Cardiac septum (tissue), 1 donor: ENCODE results near the gene MYLK. TPM values are rescaled to one million over a fixed set of nuclear protein-coding genes. Genes with fewer than 3 reads are reported as not detected.
"Not testable (repeated sequence)": the region's sequence is repeated elsewhere in the genome, so short reads cannot be mapped to it uniquely, and the experiment has no call there.

ENCODE experiments used
- DNase-seq: peaks from one replicate; pipeline ENCODE4 v3.0.0-alpha.2; 2020; ENCODE audit warnings: low spot score
- intact Hi-C: fragments of 100-400 bp; cut with DNase I; formaldehyde crosslinking; loops from one replicate; pipeline ENCODE4 v1.14.0; 2022
- total RNA-seq: library from RNA; stranded (reverse); fragmentation: NEBNext Ultra II Directional; extraction: Animal tissue kit (Norgen Biotek cat#: 25700); gene quantifications from one replicate; pipeline ENCODE4 v1.2.1, GENCODE V29; 2021
- donor health status: DM: no; HTN: no; CAD: no.

MYLK gene
- total RNA-seq, 1 donor from 2014 or later, result 17.8 TPM

GRCh38 chr3:123719061-123719756 lies 164.9 kb downstream of the MYLK start:
- DNase-seq, result not testable (repeated sequence)
- intact Hi-C loops, result loop anchor here (1.0 kb wide), 1 partner anchor 67 kb away; no protein-coding TSS in a partner anchor

- no peak for DNase-seq
- intact Hi-C loops, result no loop called here
Observed at GRCh38 chr3:123718108-123718507, 166.0 kb downstream of the MYLK start.

DNA sequence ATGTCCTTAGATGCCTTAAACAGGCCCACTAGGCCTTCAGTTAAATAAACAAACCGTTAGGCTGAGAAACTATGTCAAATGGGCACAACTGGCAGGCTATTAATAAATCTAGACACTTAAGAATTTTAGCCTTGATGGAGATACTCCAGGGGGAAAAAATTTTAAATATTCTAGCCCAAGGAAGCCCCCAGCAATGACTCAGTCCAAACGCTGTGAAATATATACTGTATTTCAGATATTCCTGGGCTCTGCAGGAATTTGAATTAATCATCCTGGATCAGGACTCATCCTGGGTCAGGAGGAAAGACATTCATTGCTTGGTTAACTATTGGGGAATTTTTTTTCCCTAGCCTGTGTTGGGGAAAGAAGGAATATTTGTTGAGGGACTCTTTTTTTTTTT lies 166.7 kb downstream of the MYLK start:
- intact Hi-C loops, DNase-seq: not testable (repeated sequence)

- DNase-seq, result no peak
- intact Hi-C loops, result no loop called here
Observed at GRCh38 chr3:123716411-123716810, 167.7 kb downstream of the MYLK start.

DNA sequence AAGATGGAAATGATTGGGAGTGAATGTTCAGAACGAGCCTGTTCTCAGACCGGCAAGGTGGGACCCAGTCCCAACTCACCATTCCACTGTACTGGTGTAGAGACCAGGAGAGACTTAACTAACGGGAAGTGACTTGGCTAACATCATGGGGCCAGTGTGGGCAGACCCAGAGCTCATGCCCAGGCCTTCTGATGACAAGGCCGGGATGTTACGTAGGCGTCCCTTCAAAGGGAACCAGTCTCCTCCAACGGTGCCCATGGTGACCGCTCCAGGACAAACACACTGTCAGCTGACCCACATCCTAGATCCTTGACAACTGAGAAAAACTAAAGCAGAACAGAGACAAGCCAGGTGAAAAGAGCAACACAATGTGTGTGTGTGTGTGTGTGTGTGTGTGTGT lies 170.9 kb downstream of the MYLK start:
- intact Hi-C loops, result no loop called here
- no peak for DNase-seq

DNA sequence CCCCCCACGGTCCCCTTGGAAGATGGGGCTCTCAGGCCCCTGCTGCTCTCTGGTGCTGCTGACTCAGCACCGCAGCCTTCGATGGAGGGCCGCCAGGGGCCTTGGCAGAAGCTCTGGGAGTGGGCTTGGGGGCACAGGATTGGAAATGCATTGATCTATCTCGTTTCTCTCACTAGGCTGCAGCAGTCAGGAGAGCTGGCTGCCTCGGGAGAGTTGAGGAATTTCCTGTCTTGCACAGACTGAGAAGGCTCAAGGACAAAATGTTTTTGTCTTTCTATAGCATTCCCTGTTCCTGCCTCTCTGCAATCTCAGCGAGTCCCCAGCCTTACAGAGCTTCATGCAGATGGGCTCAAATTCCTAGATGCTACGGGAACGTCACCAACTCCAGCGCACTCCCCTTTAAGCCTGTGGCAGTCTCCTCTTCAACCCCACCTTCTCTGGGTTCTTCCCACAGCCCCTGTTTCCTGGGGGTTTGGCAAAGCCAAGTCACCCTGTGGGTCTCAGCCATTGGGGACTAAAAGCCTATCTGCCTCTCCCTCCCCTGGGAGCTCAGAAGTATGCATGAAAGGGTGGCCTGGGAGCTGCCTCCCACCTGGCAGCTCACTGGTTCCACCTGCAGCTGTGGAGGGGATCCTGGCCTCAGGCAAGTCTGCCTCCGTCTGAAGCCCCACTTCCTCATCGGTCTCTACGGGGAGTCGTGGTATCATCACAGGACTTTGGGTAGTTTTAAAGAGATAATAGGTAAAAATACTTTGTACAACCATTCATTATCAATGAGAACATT lies 171.9 kb downstream of the MYLK start:
- intact Hi-C loops, result no loop called here
- DNase-seq, result no peak

DNA sequence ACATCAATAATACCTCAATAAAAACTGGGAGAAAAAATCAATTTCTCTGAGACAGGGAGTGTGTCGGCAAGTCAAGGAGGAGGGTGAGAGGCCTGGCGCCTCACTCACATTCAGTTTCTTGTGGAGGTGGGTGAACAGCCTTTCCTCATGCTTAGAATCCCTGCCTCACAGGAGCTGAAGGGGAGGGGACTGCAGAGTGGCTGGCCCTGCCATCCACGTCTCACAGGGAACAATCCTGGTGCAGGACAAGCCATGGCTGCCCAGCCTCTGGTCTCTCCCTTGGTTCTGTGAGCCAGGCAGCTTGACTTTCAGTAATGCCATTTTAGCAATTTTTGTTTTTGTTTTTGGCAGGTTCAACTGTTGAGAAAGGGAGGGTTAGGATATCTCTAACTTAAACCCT lies 172.8 kb downstream of the MYLK start:
- no peak for DNase-seq
- intact Hi-C loops, result no loop called here

DNA sequence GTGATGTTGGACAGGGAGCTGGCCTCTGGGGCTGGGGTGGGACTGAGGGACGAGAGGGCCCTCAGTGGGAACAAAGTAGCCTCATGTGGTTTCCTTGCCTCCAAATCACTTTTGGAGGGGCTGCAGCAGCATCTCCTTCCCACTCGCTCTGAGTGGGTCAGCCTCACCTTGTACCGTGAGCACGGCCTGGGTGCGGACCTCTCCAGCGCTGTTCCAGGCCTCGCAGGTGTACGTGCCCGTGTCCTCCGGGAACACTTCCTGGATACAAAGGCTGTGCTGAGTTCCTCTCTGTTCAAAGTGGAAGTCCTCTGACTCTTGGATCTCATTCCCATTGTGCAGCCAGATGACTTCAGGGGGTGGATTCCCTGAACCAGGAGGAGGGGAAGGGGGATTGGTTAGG lies 175.6 kb downstream of the MYLK start:
- DNase-seq, result no peak
- intact Hi-C loops, result no loop called here

DNA sequence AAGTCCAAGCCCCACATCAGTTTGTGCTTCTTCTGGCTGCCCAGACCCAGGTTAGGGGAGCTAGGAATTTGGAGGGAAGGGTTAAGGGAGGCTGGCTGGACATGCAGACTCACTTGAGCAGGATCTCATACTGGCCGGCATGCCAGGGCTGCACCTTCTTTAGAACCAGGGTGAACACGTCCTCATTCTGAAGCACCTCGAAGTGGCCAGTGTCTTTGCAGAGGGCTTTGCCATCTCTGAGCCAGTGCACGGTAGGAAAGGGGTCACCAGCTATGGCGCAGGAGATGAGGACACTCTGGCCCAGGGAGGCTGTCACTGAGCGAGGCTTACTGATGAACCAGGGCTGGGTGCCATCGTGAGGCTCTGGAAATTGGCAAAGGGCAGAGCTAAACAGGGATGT lies 176.5 kb downstream of the MYLK start:
- intact Hi-C loops, DNase-seq: not testable (repeated sequence)

- DNase-seq, result no peak
- intact Hi-C loops, result no loop called here
Observed at GRCh38 chr3:123706871-123707270, 177.3 kb downstream of the MYLK start.

DNA sequence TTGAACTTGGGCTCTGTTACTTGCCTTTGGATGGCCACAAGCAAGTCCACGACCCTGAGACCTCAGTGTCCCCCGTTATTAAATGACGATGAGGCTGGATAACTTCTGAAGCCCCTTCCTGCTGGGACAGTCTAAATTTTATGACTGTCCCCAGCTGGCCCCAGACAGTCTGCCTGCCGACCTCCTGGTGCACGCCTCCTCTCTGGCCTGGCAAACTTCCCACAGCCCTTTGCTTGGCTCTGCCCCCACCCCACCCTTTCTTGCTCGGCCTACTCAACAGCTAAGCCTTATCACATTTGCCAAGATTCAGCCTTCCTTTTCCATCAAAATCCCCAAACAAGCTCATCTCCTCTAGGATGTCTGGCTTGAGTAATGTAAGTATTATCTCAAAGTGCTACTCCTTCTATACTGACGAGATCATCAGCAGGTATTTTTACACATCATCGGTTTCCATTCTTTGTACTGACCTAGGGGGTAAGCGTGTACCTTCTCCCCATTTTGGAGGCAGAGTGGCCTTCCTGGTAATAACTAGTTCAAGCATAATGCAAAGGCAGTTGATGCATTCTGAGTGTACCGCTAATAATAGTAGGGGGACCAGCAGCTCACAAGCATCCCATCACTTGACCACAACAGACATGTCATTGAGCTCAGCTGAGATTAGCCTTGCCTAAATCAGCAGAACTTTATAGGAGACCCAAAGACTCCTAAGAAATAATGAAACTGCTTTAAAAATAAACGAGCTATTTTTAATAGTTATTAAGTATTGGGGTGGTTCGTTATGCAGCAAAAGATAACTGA lies 178.4 kb downstream of the MYLK start:
- intact Hi-C loops, result no loop called here
- no peak for DNase-seq

- intact Hi-C loops, DNase-seq: not testable (repeated sequence)
Observed at GRCh38 chr3:123703663-123704062, 180.5 kb downstream of the MYLK start.

- intact Hi-C loops, result loop anchor here (1.0 kb wide), 1 partner anchor 50 kb away; no protein-coding TSS in a partner anchor
- DNase-seq, result no peak
Observed at GRCh38 chr3:123702720-123703119, 181.4 kb downstream of the MYLK start.

GRCh38 chr3:123702057-123702456 lies 182.1 kb downstream of the MYLK start:
- DNase-seq, result not testable (repeated sequence)
- intact Hi-C loops, result loop anchor here (1.0 kb wide), 1 partner anchor 50 kb away; no protein-coding TSS in a partner anchor

DNA sequence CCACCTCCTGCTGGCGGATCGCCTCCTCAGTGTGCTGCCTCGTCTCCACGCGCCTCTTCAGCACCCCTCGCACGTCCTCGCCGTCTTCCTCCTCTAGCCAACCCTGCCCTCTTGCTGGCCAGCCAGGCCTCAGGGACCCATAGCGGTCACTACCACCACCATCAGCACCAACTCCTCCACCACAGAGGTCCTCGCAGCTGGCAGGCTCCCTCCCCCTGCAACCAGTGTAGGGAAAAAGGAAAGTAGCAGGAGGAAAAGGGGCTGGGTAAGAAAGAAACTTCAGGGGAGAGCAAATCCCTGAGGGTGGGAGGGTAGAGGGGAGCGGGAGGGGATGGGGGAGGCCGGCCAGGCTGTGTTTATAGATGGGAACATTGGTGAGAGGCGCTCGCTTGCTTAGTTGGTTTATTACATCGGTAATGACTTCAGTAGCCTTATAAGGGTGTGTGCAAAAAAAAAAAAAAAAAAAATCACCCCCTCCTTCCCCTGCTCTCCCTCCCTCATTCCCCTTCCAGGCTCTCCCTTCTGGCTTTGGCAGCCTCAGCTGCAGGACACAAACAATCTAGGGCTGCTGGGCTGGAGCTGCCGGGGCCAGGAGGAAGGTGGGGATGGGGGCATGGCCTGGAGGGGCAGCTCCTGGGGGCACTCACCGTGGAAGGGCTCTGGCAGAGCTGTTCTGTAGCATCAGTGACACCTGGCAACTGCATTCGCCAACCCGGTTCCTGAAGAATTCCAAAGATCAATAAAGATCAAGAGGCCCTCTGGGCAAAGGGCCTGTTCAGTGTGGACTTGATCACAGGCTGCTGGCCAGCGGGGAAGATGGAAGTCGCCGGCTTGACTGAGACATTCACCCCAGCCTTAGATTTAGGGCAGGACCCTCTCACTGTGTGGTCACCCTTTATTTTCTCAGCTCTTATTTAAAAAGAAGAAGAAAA lies 183.1 kb downstream of the MYLK start:
- intact Hi-C loops, result no loop called here
- DNase-seq, result no peak

GRCh38 chr3:123698813-123699212 lies 185.3 kb downstream of the MYLK start:
- no peak for DNase-seq
- intact Hi-C loops, result no loop called here

DNA sequence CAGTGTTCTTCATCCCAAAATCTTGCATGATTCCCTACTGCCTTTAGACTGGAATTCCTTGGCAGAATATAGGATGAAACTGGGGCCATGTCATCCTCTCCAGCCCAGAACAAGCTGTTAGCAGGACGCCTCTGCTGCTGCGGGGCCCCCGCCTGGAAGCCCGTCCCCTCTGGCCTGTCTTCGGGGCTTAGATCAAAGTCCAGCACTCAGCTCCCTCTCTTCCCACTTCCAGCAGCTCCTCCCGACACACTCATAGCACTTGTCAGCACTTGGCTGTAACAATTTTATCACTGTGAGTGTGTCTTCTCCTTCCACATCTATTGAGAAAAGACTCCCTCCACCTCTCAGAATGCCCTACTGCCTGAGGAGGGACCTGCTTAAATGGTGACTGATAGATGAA lies 187.3 kb downstream of the MYLK start:
- DNase-seq, result no peak
- intact Hi-C loops, result no loop called here

DNA sequence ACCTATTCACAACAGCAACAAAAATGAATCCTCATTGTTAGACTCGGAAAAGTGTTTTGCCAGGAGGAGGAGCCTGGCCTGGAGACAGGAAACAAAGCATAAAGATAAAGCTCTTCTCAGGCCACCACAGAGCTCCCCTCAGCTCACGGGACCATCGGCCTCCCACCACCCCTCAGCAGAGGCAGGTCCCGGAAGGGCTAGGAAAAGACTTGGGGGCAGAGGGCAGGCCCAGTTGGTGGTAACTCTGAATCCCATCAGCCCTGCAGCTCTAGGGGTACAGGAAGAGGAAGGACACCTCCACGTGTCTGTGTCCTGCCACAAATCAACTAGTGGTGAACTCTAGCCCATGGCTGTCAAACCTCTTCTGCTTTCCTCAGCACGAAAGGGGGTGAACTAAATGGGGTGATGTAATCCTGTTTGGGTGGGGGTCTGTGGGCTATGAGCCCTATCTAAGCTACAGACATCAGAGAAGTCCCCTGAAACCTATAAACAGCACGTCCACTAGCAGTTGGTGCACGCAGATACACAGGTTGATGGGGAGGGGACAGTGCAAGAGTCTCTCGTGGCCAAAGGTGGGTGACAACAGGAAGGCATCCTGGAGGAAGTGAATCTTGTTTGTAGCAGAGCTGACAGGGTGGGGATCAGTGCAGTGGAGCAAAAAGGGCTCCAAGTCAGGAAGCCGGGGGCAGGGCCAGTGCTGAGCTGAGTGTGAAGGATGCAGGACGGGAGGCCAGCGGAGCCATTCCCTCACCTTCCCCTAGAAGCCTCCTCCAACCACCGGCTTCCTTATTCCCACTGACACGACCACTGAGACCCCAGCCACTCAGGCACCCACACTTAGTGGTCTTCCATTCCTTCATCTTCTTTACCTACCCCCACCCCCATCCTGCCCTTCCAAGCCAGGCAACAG lies 188.1 kb downstream of the MYLK start:
- no peak for DNase-seq
- intact Hi-C loops, result no loop called here
